NCI-H446 treated with DMSO at 0.1 percent for 48 hours (cell line): ENCODE data around the gene SF3B4.

Source experiments
- DNase-seq: peaks from one replicate; lab custom pipeline; 2025; lab: John Stamatoyannopoulos, UW

SF3B4 gene

DNA sequence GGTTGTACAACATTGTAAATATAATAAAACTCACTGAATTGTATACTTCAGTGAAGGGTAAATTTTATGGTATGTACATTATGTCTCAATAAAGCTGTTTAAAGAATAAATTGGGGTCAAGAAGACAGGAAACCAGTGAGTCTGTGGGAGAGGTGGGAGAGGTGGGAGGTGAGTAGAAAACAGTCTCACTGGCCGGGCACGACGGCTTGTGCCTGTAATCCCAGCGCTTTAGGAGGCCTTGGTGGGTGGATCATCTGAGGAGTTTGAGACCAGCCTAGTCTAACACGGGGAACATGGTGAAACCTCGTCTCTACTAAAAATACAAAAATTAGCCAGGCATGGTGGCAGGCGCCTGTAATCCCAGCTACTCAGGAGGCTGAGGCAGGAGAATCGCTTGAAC is 4.9 kb upstream of the SF3B4 start:
- DNase-seq: no peak

DNA sequence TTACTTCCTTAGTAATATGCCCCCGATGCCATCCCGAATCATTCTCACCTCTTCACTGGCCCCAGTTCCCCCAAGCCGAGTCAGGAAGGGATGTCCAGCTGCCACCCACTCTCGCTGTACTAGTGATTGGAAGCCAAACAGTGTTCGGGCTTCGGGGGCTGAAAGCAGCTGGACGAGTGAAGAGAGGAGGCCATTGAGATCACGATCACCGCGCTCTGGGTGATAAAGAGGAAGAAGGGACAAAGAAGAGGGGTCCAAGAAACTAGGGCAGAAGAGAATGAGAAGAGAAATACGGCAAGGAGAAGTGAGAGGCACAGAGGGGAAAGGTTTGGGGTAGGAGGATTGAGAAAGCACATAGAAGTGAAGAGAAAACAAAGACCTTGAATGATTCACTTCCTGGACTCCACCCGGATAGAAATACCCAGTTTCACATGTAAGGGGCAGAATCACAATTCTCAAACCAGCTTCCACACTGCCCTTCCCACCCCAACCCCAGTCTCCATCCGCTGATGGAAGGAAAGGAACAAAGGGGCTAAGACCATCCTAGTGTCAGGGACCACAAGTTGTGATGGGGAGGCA is 3.7 kb upstream of the SF3B4 start:
- no peak for DNase-seq

DNA sequence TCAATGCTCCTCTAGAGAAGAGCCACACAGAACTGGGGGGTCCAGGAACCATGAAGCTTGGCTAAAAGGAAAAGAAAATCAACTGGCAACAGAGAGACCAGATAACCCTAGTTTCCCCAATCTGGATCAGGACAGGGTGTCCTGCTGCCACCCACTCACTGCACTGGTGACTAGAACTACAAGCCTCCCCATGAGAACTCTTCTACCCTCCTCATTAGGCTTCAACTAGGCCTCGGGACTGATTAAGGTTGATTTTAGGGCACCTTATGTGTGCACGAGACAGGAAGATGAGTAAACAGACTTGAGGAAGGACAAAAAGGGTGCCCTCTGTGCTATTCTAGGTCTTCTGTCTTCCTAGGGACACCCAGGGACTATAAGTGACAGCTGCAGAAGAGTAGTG is 2.3 kb upstream of the SF3B4 start:
- no peak for DNase-seq

DNA sequence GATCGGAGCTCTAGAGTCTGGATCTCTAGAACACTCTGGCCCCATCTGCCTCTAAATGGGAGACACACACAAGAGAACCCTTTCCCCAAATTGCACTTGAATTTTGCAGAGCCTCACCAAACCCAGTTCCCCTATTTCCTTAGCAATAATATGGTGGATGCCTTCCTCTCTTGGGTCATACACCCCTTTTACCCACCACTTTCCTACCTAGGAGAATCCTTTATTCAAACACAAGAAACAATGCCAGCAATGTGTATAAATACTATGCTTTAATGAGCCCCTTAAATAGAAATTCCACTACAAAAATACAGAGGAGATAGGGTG is 760 bp upstream of the SF3B4 start:
- DNase-seq: no peak

DNA sequence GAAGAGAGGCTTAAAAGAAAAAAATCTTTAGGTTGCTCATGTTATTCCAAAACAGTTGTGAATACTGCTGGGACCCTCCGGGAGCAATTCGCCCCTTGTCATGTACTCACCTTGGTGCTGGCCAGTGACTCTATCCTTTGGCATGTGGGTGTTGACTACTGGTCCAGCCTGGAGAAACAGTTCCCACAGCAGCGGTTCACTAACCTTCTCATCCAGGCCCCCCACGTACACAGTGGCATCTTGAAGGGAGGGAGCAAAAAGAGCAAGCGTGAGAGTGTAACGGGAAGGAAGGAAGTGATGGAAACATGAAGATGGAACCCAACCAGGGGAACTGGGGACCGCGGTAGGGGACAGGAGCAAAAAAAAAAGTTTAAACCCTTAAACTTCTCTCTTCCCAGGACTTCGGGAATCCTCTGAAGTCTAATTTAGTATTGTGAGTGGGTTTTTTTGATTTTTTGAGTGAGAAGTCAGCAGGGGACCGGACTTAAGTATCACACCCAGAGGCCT is 494 bp downstream of the SF3B4 start:
- DNase-seq: no peak

DNA sequence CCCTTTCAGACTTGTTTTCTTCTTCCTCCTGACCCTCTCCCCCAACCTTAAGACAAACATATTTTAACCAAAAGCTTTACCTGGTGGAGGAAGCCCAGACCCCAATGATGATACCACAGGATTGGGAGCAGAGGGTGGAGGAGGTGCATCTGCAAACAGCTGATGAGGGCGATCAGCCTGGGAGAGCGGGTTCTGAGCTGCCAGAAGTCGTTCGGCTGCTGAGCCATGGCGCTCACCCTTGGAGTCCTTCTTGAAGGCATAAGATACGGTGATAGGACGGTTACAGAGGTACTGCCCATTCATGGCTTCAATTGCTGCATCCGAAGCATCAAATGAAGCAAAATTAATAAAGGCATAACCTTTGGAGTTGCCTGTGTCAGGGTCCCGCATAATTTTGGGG is 1.3 kb downstream of the SF3B4 start:
- no peak for DNase-seq

DNA sequence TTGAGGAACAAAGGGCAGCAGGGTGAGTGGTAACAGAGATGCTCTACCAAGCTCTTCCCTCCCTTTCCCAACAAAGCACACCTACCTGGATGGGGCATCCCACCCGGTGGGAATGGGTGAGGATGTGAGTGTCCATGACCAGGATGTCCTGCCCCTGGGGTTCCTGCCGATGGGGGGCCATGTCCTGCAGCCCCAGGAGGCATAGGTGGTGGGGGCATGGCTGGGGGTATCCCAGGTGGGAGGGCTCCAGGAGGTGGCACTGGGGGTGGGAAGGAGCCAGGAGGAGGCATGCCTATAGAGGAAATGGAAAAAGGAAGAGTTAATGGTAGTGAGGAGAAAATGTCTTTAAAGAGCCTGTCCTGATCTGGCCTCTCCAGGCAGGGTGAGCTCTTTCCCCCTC is 1.9 kb downstream of the SF3B4 start:
- DNase-seq: no peak

DNA sequence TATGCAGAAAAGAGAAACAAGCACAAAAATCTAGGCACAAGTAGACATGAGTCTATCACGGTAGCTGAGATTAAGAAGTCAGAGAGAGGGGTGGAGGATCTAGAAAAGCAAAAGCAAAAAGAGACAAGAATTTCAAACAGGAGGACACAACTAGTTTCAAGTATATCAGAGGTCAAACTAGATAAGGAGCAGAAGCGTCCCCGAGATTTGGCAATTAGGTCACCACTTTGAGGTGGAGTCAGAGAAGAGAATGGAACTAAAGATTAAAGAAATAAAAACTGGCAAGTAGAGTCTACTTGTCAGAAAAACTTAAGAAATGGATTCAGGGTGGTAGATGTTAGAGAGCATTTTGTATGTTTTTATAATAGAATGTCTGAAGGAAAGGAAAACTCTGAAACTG is 2.3 kb downstream of the SF3B4 start:
- DNase-seq: no peak

DNA sequence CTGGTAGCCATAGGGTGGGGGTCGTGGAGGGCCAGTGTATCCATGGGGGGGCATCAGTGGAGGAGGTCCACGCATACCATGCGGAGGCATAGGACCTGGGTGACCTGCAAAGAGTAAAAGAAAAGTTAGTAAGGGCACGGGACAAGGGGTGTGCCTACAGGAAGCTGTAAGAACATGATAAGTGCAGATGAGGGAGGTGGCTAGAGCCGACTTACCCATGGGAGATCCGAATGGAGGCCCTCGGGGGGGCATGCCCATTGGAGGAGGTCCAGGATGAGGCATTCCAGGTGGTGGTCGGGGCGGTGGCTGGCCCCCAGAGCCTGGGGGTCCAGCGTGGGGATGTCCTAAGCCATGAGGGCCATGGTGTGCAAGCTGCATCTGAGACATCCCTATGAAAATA is 4.0 kb downstream of the SF3B4 start:
- no peak for DNase-seq

DNA sequence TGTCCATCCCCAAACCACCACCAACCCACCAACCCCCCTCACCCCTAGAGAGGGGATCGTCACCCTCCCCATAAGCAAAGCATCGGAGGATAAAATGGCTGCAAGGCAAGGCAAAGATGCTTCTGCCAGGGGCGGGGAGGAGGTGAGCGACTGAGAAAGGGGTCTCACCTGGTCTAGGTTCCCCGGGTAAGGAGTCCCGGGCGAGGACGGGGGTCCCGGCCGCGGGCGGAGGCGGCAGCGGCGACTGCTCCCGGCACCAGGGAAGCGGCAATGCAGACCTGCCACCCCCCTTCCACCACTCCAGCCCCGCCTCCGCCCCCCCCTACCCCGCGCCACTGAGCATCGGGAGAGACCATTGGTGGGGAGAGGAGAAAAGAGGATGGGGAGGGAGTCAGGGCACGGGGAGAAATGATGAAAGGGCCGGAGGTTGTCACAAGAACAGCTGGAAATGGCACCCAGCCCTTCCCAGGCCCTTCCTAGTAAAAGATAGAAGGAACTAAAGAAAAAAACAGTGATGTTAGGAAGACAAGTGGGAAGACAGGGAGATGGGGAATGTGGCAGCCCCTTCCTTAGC is 9.9 kb downstream of the SF3B4 start, which contains the start of gene SV2A:
Gene SV2A, minus strand, starts transcription at position 274 of the 574 bp plus-strand sequence. CDS start 4,004 bp downstream, outside the sequence.
- peak; percentile 26 for DNase-seq

DNA sequence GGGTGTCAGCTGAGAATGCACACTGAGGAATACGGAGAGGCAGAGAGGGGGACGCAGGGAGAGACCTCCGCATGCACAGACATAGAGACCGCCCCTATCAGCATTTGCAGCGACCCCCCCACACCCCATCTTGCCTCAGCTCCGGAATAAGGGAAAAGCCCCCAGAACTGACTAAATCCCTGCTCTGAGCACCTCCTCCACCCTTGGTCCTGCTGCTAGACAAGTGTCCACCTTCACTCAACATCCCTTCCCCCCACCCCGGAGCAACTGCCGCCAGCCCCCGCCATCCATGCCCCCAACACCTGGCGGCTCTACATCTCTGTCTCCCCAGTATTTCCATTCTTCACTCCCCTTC is 10.7 kb downstream of the SF3B4 start:
- DNase-seq: no peak

DNA sequence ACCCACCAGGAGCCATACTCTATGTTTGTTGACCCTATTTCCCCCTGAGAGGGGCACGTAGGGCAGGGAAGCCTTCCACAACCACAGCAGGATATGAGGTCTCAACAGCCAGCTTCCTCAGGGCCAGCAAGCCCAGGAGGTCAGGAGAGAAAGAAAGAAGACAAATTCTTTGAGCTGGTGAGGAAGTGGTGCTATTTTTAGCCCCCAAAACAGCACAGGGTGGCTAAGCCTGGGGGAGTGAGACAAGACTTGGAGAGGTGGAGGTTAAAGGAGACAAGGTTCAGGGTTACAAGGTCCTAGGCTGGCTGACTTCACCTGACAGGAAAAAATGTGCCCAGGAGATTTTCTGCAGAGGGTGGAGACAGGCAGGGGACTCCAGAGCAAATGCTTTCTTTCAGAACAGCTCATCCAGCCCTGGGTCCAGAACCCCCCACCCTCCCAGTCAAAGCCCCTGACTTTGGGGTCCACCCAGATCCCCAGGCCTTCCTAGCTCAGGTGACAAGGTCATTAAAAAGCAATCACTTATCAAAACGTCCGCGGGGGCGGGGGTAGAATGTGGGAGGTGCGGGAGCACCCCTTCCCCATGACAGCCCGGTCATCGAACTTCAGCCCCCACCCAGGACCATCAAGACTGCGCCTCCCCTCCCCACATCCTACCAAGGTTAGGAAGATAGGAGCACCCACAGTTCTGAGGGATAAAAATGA is 11.3 kb downstream of the SF3B4 start:
- DNase-seq: no peak

DNA sequence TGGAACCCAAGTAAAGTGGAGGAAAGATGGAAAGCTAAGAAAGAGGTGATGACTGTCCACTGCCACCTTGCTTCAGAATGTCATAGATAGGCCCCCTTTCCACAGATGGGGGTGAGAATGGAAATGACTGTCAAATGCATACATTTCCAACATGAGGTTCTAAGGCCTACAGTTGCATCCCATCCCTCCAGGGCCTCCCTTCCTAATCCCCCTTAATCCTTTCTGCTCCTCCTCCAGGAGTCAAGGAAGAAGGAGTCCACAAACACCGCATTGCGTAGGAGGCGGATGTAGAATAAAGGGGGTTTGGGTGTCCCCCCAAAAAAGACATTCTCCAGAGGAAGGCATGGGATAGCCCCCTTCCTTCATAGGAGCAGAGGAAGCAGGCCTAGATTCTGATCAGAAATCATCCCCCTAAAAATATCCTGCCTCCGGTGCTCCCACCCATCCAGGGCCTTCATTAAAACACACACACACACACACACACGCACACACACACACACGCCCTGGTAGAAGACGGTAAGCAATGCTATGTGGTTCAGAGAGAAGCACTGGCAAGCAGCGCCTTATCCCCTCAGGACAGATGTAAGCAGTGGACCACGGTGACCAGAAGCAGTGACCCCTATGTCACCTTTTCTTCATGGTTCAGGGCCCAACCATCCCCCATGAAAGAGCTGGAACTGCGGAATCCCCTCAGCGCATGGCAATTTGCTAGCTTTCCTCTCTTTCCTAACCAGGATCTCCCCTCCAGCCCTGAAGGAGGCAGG is 12.0 kb downstream of the SF3B4 start:
- no peak for DNase-seq

DNA sequence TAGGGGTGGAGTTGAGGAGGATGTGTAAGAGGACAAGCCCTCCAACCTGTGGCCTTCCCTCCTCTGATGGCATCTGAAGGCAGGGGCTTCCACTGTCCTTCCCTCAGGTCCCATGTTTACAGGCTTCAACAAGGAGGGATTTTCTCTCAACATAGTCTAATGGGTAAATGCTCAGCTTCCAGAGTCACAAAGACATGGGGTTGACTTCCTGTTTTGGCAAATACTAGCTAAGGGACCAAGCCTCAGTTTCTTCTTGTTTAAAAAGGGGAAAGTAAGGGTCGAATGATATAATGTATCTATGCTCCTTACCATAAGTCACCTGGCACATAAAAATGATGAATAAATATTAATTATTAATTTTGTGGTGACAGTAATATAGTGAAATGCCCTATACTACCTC is 13.1 kb downstream of the SF3B4 start:
- DNase-seq: no peak

DNA sequence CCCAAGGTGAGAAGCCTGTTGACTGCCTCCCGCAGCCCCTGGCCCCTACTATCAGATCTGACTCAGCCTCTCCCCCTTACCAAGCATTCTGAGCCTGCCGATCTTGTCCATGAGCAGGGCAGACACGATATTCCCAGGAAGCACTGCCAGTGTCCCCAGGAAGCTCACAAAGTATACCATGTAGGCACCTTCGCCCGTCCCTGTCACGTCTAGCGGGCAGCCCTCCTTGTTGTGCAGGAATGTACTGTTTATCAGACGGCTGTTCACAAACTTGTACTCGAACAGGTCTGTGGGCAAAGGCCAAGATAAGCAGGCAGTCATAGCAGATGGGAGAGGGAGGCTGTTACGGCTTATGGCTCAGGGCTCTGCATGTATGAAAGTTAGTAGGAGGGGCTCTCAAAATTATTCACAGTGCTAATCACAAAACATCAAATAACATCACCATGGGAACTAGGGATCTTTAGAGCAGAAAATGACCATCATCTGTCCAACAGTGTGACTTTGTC is 21.0 kb downstream of the SF3B4 start:
- no peak for DNase-seq

DNA sequence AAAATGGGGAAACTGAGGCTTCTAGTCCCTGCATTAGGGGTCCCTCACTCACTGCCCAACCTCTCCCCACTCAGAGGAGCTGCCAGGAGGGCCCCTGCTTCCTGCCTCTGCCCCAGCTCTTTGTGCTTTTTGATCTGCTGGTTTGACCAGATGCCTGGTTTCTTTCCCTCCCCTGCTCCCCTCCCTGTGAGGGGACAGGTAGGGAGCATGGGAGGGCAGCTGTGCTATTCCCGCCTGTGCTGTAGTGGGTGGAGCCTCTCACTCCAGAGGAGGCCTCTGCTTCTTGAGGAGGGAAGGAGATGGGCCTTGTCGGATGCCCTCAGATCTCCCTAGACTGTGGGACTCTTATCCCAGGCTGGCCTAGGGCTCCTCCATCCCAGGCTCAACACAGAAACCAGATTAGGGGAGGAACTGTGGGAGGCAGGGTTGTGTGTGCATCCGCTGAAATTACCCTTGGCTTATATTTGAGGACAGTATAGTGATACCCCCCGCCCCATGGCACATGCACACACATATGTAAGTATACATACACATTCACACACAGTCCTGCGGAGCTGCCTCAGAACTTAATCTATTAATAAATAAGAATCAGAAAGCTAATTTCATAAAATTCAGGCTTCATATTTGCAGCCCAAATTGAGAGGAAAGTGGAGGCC is 23.6 kb downstream of the SF3B4 start:
- DNase-seq: no peak

DNA sequence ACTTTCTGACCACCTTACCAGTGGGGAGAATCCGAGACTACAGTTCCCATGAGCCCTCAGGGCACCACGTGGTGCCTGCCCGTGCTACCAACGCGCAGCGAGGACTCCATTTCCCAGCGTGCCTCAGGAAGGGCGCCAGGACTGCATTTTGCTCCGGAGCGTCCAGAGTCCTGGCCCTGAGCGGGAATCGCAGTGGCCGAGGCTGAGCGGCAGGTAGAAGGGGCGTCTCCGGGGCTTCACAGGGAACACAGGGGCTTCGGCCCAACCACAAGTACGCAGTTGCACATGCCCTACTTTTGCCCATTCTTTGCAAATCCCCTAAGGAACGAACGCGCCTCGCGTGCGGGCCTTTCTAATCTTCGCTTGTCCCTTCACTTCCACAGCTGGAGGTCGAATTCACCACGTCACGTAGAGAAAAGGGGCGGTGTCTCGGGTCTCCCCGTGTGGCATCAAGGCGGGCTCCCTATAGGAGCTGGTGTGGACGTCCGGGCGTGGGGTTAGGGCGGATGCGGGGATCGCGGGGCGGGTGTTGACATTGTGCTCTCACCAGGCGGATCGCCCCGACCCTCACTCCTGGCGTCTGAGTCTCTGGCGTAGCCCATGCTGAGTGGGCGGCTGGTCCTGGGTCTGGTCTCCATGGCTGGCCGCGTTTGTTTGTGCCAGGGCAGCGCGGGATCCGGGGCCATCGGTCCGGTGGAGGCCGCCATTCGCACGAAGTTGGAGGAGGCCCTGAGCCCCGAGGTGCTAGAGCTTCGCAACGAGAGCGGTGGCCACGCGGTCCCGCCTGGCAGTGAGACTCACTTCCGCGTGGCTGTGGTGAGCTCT is 27.9 kb downstream of the SF3B4 start, which contains the start of gene BOLA1:
Gene BOLA1, plus strand, starts transcription at position 109 of the 825 bp plus-strand sequence. Its CDS starts 492 bp downstream, at position 601.
- peak; percentile 81 for DNase-seq

DNA sequence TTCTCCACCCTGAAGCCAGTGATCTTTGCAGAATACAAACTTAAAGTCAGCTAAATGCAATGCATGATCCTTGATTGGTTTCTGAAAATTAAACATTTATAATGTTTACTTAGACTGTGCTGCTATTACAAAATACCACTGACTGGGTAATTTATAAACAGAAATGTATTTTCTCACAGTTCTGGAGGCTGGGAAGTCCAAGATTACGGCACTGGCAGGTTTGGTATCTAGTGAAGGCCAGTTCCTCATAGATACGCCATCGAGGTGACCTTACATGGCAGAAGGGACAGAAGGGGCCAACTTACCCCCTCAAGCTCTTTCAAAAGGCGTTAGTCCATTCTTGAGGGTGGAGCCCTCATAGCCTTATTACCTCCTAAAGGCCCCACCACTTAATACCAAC is 31.0 kb downstream of the SF3B4 start:
- DNase-seq: no peak

DNA sequence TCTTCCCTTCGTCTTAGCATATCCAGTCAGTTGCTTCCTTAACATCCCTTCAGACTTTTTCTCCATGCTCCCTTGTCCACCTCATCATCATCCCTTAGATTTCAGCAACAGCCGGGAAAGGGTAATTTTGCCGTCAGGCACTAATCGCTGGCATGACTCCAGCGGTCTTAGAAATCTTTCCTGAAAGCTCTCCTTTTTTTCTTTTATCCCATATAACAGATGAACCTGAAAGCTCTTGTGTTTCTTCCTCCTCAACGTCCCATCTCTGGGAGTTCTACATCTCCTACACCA is 38.7 kb downstream of the SF3B4 start:
- peak; percentile 31 for DNase-seq

DNA sequence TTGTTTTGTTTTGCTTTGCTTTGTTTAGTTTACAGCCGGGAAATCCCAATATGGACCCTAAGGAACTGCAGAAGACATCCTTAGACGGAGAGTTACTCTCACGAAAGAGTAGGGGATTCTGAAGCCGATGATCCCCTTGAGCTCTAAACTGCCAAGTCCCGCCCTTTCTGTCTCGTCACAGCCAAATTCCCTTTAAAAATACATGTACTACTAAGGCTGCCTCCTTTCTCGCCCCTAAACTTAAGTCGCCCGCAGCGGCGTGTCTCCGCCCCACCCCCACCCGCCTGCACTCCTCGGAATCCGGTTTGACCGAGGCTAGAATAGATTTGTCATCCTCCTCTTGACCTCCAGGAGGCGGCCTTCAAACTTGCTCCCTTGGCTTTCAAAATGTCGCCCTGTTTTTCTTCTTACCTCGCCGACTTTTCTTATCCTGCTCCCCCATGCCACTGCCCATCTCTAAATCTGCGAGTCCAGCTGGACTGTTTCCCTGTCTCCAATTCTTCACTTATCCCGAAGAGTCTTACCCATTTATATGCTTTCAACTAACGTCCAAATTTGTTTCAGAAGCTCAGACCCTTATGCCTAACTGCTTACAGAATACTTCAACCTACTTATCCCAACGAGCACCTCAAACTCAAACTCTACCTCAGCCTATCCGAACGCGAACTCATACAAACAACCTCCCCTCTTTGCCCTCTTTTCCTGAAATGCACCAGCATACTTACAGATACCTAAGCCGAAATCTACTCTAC is 39.2 kb downstream of the SF3B4 start:
- DNase-seq: no peak
